ENCODE measurements around the gene OR52B4.
"Not testable (repeated sequence)": the region's sequence is repeated elsewhere in the genome, so short reads cannot be mapped to it uniquely, and the experiment has no call there.

GRCh38 chr11:4348142-4348541 is 20.0 kb downstream of the OR52B4 start:
- TF ChIP-seq, protein P1, sequence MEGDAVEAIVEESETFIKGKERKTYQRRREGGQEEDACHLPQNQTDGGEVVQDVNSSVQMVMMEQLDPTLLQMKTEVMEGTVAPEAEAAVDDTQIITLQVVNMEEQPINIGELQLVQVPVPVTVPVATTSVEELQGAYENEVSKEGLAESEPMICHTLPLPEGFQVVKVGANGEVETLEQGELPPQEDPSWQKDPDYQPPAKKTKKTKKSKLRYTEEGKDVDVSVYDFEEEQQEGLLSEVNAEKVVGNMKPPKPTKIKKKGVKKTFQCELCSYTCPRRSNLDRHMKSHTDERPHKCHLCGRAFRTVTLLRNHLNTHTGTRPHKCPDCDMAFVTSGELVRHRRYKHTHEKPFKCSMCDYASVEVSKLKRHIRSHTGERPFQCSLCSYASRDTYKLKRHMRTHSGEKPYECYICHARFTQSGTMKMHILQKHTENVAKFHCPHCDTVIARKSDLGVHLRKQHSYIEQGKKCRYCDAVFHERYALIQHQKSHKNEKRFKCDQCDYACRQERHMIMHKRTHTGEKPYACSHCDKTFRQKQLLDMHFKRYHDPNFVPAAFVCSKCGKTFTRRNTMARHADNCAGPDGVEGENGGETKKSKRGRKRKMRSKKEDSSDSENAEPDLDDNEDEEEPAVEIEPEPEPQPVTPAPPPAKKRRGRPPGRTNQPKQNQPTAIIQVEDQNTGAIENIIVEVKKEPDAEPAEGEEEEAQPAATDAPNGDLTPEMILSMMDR (IDR thresholded peaks at IDR 0.05) = not testable (repeated sequence)
- not testable (repeated sequence) for TF ChIP-seq REST, EP300 (IDR thresholded peaks at IDR 0.05)
